Cardiac fibroblast (primary cell): ENCODE measurements around the gene HS3ST3B1.
A peak's percentile ranks its signal among the peaks of the same experiment; 100 is the strongest.

ENCODE experiments used
- DNase-seq, 2 donors: peaks; one replicate each; pipeline versions ENCODE4 v3.0.0 to v3.0.0-alpha.2; 2010; ENCODE audit warnings: low read depth in 2 of 2
- H3K4me3 ChIP-seq, 2 donors: replicated peaks in 1 of 2; 1 replicate in 1 of 2; 2 replicates in 1 of 2; pipeline ENCODE4 v1.5.1; 2011; ENCODE audit warnings: low read depth in 2 of 2, low read length in 2 of 2, mild to moderate bottlenecking in 2 of 2, moderate library complexity in 1 of 2
- CTCF ChIP-seq: IDR thresholded peaks from one replicate; pipeline ENCODE4 v1.5.1; 2011; ENCODE audit warnings: low read depth, mild to moderate bottlenecking, low read length, inconsistent platforms

HS3ST3B1 gene

DNA sequence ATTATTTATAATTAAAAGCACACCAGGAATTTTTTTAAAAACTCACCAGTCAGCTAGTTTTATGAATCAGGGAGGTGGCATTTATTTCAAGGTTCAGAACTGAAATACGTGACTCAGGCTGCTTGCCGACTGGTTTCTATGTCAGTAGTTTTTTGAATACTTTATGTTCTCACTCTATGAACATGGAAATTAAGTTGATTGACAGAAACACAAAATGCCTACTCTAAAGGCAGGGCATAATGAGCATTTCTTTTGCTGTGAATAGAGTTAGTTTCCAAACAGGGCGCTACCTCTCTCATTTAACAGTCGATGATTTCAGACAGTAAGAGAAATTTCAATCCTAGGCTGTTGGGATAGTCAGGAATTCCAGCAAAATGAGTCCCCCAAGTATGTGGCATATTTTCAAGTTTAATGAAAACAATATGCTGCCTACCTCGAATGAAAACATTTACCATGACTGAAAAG is 6.7 kb downstream of the HS3ST3B1 start:
- H3K4me3 ChIP-seq, result peak overlapping the region in 1 of 2 donors; percentile 19
- DNase-seq, result peak in 1 of 2 donors; percentile 86
- no peak for TF ChIP-seq CTCF

DNA sequence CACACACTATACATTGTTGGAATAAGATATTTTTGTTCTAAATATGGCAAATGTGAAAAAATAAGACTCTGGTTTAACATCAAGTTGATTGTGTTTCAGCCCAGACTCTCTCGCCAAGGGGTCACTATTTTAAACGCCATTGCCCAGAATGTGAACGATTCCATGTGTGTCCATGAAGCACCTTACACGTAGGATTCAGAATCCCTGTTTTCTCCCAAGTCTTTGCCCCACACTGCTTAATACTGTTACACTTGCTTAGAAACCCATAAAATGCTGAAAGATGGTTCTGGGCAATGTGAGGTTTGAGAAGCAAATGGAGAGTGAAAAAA is 7.7 kb downstream of the HS3ST3B1 start:
- peak overlapping the region; percentile 46 to 52 for H3K4me3 ChIP-seq
- no peak for TF ChIP-seq CTCF
- DNase-seq, result no peak

DNA sequence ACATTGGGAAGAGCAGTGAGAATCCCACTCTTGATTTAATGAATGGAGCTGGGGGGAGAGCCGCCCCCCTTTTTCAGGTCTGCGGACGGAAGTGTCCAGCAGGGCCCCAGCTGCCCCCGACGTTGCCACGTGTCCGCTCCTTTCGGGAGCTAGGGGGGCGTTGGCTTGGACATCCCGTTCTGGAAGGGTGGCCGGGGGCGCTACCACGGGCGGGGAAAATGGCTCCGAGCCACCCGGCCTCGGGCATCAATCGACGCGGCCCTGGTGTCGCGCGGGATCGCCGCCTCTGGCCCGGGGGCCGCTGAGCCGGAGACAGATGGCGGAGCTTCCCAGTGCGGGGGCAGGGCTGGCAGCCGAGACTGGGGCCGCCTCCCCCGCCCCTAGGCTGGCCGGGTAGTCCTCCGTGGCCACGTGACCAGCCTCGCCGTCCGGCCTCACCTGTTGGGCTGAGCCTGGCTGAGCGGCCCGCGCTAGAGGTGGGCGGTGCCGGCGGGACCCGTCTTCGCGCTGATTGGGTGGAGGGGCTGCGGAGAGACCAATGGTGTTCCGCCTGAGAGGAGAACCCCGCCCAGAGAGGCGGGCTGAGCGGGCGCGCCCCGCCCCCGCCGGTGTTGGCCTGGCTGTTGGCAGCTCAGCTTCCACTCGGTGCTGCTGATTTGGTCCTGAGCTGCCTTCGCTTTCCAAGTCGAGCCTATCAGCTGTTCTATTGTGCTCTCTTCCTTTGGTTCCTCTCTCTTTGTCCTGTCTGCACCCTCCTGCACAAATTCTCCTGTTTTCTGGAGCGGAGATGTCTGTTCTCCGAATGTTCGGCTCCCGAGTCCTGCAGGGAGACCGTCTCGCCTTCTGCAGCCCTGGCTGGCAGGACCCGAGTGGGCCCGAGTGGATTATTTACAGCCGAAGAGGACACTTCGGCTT is 8.3 kb downstream of the HS3ST3B1 start:
- peak overlapping the region; percentile 51 to 52 for H3K4me3 ChIP-seq
- peak; percentile 90 to 95 for DNase-seq
- TF ChIP-seq CTCF, result no peak

GRCh38 chr17:14310101-14310500 is 9.2 kb downstream of the HS3ST3B1 start:
- no peak for TF ChIP-seq CTCF
- peak overlapping the region; percentile 51 to 52 for H3K4me3 ChIP-seq
- no peak for DNase-seq

GRCh38 chr17:14310605-14311004 is 9.7 kb downstream of the HS3ST3B1 start:
- no peak for DNase-seq
- no peak overlapping the region for H3K4me3 ChIP-seq
- no peak for TF ChIP-seq CTCF

DNA sequence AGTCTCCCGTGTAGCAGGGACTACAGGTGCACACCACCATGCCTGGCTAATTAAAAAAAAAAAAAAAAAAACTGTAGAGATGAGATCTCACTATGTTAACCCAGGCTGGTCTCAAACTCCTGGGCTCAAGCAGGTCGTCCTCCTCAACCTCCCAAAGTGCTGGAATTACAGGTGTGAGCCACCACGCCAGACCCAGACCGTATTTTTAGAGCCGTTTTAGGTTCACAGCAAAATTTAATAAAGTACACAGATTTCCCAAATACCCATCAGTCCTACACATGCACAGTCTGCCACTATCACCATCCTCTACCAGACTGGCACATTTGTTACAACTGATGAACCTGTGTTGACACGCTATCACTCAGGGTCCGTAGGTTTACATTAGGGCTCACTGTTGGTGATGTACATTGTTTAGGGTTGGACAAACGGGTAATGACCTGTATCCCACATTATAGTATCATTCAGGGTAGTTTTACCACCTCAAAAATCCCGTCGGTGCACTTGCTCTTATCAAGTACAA is 10.4 kb downstream of the HS3ST3B1 start:
- H3K4me3 ChIP-seq, result no peak overlapping the region
- no peak for DNase-seq
- no peak for TF ChIP-seq CTCF

GRCh38 chr17:14311981-14312380 is 11.1 kb downstream of the HS3ST3B1 start:
- H3K4me3 ChIP-seq, result no peak overlapping the region
- DNase-seq, result no peak
- no peak for TF ChIP-seq CTCF
